ENCODE measurements around the gene CDHR1. TPM values are rescaled to one million over a fixed set of nuclear protein-coding genes. Genes with fewer than 3 reads are reported as not detected.
A peak's percentile ranks its signal among the peaks of the same experiment; 100 is the strongest.

CDHR1 gene
- total and polyA plus RNA-seq, 10 of the 15 experiments (the other 5 are each of a cell fraction or from before 2014, with no cell fraction given) = 0.17 to 3.0 (median 0.34) TPM

- TF ChIP-seq ZNF384 (IDR thresholded peaks at IDR 0.05; ENCODE audit: borderline replicate concordance, low read depth, low read length) = no peak
- no peak; the same call in none of the 2 replicates for TF ChIP-seq HDGF (IDR thresholded peaks at IDR 0.05)
- TF ChIP-seq HDAC2 (IDR thresholded peaks at IDR 0.05) = no peak
- TF ChIP-seq NBN (IDR thresholded peaks at IDR 0.05) = peak; percentile 94; the same call in 1 of the 2 replicates
- no peak for TF ChIP-seq HCFC1 (IDR thresholded peaks at IDR 0.05; ENCODE audit: low read length)
- no peak for TF ChIP-seq RAD21 (IDR thresholded peaks at IDR 0.05; ENCODE audit: insufficient read depth, low read depth, low read length)
- TF ChIP-seq RAD51 (IDR thresholded peaks at IDR 0.05) = no peak
- TF ChIP-seq, protein P1, sequence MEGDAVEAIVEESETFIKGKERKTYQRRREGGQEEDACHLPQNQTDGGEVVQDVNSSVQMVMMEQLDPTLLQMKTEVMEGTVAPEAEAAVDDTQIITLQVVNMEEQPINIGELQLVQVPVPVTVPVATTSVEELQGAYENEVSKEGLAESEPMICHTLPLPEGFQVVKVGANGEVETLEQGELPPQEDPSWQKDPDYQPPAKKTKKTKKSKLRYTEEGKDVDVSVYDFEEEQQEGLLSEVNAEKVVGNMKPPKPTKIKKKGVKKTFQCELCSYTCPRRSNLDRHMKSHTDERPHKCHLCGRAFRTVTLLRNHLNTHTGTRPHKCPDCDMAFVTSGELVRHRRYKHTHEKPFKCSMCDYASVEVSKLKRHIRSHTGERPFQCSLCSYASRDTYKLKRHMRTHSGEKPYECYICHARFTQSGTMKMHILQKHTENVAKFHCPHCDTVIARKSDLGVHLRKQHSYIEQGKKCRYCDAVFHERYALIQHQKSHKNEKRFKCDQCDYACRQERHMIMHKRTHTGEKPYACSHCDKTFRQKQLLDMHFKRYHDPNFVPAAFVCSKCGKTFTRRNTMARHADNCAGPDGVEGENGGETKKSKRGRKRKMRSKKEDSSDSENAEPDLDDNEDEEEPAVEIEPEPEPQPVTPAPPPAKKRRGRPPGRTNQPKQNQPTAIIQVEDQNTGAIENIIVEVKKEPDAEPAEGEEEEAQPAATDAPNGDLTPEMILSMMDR (IDR thresholded peaks at IDR 0.05 in 2 of 3, conservative IDR thresholded peaks at IDR 0.05 in 1 of 3; ENCODE audit: control insufficient read depth in 2 of 3, extremely low read depth in 1 of 3, insufficient read depth in 1 of 3, low read depth in 3 of 3, low read length in 3 of 3) = no peak
- no peak for TF ChIP-seq USF2 (IDR thresholded peaks at IDR 0.05; ENCODE audit: borderline replicate concordance, low read depth, low read length)
- TF ChIP-seq CEBPB (IDR thresholded peaks at IDR 0.05; ENCODE audit: borderline replicate concordance in 1 of 2, low read depth in 2 of 2, low read length in 2 of 2) = no peak
- no peak for TF ChIP-seq RBBP5 (conservative IDR thresholded peaks at IDR 0.05)
- no peak for TF ChIP-seq TAF1 (IDR thresholded peaks at IDR 0.05; ENCODE audit: borderline replicate concordance, low read depth, low read length)
- peak; percentile 38; the same call in 1 of the 3 replicates for TF ChIP-seq POU2F2 (IDR thresholded peaks at IDR 0.05; ENCODE audit: borderline replicate concordance, low read depth, low read length)
- TF ChIP-seq, protein P2, sequence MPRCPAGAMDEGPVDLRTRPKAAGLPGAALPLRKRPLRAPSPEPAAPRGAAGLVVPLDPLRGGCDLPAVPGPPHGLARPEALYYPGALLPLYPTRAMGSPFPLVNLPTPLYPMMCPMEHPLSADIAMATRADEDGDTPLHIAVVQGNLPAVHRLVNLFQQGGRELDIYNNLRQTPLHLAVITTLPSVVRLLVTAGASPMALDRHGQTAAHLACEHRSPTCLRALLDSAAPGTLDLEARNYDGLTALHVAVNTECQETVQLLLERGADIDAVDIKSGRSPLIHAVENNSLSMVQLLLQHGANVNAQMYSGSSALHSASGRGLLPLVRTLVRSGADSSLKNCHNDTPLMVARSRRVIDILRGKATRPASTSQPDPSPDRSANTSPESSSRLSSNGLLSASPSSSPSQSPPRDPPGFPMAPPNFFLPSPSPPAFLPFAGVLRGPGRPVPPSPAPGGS (IDR thresholded peaks at IDR 0.05; ENCODE audit: borderline replicate concordance, insufficient read depth, low read depth, low read length, poor library complexity, severe bottlenecking) = no peak
- TF ChIP-seq EZH2 (IDR thresholded peaks at IDR 0.05; ENCODE audit: borderline replicate concordance, control insufficient read depth, low read depth, low read length) = no peak
- TF ChIP-seq PRDM15 (CRISPR knock-in tag; IDR thresholded peaks at IDR 0.05) = no peak
These were observed 16.7 kb upstream of the CDHR1 start (continued) for GRCh38 chr10:84177541-84178141.
